Activated B cell treated with CpG ODN at 0.5 μM for 24 hours (primary cell): ENCODE results near the gene FSHR. TPM values are rescaled to one million over a fixed set of nuclear protein-coding genes. Genes with fewer than 3 reads are reported as not detected.

Experiments used
- ATAC-seq: fragments of 200-7000 bp; cut with Tn5 transposase; one replicate; pipeline ENCODE4 v1.10.0; 2021; ENCODE audit warnings: low read depth, mild to moderate bottlenecking, moderate library complexity
- CTCF ChIA-PET: fragments of 350-600 bp; sonication (Branson Sonifier 250); formaldehyde crosslinking; loops from one replicate; lab custom pipeline; 2021; ENCODE audit warnings: antibody characterized with exemption; lab: Charles Lee
- POLR2A ChIA-PET: fragments of 350-600 bp; sonication (Branson Sonifier 250); formaldehyde crosslinking; loops from one replicate; lab custom pipeline; 2021; ENCODE audit warnings: antibody characterized with exemption; lab: Charles Lee
- DNase-seq: peaks from one replicate; pipeline ENCODE4 v3.0.0; 2022
- H3K27ac Mint-ChIP-seq: one replicate; pipeline ENCODE4 v1.8.0; 2020; ENCODE audit warnings: mixed read lengths
- H3K27me3 Mint-ChIP-seq: one replicate; pipeline ENCODE4 v1.8.0; 2021; ENCODE audit warnings: mixed read lengths
- H3K36me3 Mint-ChIP-seq: one replicate; pipeline ENCODE4 v1.8.0; 2021; ENCODE audit warnings: low read depth, mixed read lengths
- H3K4me1 Mint-ChIP-seq: one replicate; pipeline ENCODE4 v1.8.0; 2021; ENCODE audit warnings: mixed read lengths
- H3K4me3 Mint-ChIP-seq: one replicate; pipeline ENCODE4 v1.8.0; 2020; ENCODE audit warnings: mild to moderate bottlenecking, mixed read lengths
- H3K9me3 Mint-ChIP-seq: one replicate; pipeline ENCODE4 v1.8.0; 2020; ENCODE audit warnings: mixed read lengths
- intact Hi-C: fragments of 100-400 bp; cut with micrococcal nuclease; formaldehyde crosslinking; loops from one replicate; pipeline ENCODE4 v1.15.1; 2024
- total RNA-seq: library from RNA; stranded (reverse); gene quantifications from 2 replicates; pipeline ENCODE4 v1.2.3, GENCODE V29; 2022
- TF ChIP-seq, protein P1 (sequence below): fragments of 200-600 bp; IDR thresholded peaks from one replicate; pipeline ENCODE4 v1.8.0; 2022; ENCODE audit warnings: antibody characterized with exemption, mild to moderate bottlenecking

FSHR gene
- total RNA-seq, 1 donor from 2014 or later, result not detected

GRCh38 chr2:49110571-49110970 lies 43.7 kb downstream of the FSHR start:
- no peak overlapping the region for H3K27ac Mint-ChIP-seq
- CTCF ChIA-PET, result no interaction called here
- TF ChIP-seq, protein P1, sequence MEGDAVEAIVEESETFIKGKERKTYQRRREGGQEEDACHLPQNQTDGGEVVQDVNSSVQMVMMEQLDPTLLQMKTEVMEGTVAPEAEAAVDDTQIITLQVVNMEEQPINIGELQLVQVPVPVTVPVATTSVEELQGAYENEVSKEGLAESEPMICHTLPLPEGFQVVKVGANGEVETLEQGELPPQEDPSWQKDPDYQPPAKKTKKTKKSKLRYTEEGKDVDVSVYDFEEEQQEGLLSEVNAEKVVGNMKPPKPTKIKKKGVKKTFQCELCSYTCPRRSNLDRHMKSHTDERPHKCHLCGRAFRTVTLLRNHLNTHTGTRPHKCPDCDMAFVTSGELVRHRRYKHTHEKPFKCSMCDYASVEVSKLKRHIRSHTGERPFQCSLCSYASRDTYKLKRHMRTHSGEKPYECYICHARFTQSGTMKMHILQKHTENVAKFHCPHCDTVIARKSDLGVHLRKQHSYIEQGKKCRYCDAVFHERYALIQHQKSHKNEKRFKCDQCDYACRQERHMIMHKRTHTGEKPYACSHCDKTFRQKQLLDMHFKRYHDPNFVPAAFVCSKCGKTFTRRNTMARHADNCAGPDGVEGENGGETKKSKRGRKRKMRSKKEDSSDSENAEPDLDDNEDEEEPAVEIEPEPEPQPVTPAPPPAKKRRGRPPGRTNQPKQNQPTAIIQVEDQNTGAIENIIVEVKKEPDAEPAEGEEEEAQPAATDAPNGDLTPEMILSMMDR, result no peak

DNA sequence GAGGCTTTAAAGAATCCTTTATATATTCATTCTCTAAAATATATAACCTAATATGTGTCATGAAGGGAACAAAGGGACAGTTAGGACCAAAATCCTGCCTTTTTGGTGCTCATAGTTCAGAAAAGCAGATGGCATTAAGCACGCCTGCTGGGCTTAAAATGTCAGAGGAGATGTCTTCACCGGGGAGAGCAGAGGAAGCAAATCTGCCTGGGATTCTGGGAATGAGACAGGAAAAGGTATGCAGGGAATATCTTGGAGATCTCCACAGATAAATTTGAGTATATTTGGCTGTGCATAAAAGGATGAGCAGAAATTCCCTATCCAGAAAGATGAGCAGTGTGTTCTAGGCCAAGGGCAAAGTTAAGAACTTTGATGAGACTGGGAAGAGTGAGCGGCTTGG lies 45.5 kb downstream of the FSHR start:
- no peak for ATAC-seq
- no peak for DNase-seq
- TF ChIP-seq, protein P1, result no peak

More at GRCh38 chr2:49110571-49110970, 43.7 kb downstream of the FSHR start:
- Mint-ChIP-seq H3K4me3 (no peak overlapping the region), H3K27me3 (no peaks in the 10 kb centered on the region), H3K4me1 (no peaks in the 10 kb centered on the region), H3K36me3 (no peaks in the 10 kb centered on the region), H3K9me3 (no peaks in the 10 kb centered on the region)
- DNase-seq (no peak), ATAC-seq (no peak)
- POLR2A ChIA-PET, result no interaction called here
- intact Hi-C loops, result no loop called here

GRCh38 chr2:49108436-49108835 lies 45.9 kb downstream of the FSHR start:
- TF ChIP-seq, protein P1, result no peak
- ChIA-PET POLR2A (no interaction called here), CTCF (no interaction called here)
- no peaks in the 10 kb centered on the region for H3K9me3 Mint-ChIP-seq
- H3K27me3 Mint-ChIP-seq, result no peaks in the 10 kb centered on the region
- intact Hi-C loops, result no loop called here
- ATAC-seq (no peak), DNase-seq (no peak)
- no peaks in the 10 kb centered on the region for H3K4me1 Mint-ChIP-seq
- H3K4me3 Mint-ChIP-seq, result no peak overlapping the region
- no peaks in the 10 kb centered on the region for H3K36me3 Mint-ChIP-seq
- H3K27ac Mint-ChIP-seq, result no peak overlapping the region

More for the DNA sequence above, 45.5 kb downstream of the FSHR start:
- intact Hi-C loops, result no loop called here
- H3K4me1 Mint-ChIP-seq, result no peaks in the 10 kb centered on the region
- CTCF ChIA-PET, result no interaction called here
- H3K9me3 Mint-ChIP-seq, result no peaks in the 10 kb centered on the region
- H3K36me3 Mint-ChIP-seq, result no peaks in the 10 kb centered on the region
- H3K4me3 Mint-ChIP-seq, result no peak overlapping the region
- POLR2A ChIA-PET, result no interaction called here
- no peak overlapping the region for H3K27ac Mint-ChIP-seq
- no peaks in the 10 kb centered on the region for H3K27me3 Mint-ChIP-seq

DNA sequence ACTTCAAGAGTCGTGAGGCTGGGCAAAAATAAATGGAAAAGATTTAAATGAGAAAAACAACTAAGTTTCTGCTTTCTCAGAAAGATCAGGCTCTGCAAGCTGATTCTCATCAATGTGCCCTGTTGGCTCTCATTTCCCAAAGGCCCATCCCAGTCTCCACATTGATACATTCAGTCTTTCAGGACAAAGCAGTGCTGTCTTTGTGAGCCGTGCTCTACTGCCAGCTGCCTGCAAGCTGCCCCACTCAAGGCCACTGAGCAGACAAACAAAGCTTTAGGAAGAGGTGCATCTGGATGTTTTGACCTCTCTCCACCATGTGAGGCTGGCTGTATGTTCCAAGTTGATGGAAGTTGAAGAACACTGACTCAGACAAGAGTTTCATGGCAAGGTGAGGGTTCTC lies 48.8 kb downstream of the FSHR start:
- intact Hi-C loops, result no loop called here
- DNase-seq (no peak), ATAC-seq (no peak)
- no peaks in the 10 kb centered on the region for H3K4me1 Mint-ChIP-seq
- CTCF ChIA-PET, result no interaction called here
- no peak overlapping the region for H3K4me3 Mint-ChIP-seq
- no peaks in the 10 kb centered on the region for H3K36me3 Mint-ChIP-seq
- H3K27ac Mint-ChIP-seq, result no peak overlapping the region
- no peaks in the 10 kb centered on the region for H3K9me3 Mint-ChIP-seq
- TF ChIP-seq, protein P1, result no peak
- no peaks in the 10 kb centered on the region for H3K27me3 Mint-ChIP-seq
- POLR2A ChIA-PET, result no interaction called here

DNA sequence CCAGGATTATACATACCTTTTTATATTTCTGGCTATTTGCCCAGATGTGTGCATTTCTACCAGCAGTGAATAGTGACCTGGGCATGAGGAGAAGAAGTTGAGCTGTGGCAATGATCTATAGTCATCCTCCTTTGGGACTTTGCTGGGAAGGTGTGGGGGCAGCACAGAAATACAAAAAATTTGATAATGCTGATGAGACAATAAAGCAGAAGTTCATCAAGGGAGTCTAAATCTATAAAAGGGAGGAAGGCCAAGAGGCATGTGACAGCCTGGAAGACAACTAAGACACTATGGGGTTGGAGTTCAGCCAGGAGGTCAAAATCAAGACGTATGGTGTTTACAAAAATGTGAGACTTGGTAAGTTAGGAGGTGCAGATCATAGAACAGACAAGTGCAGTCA lies 52.2 kb downstream of the FSHR start:
- ATAC-seq (no peak), DNase-seq (no peak)
- Mint-ChIP-seq H3K4me1 (no peaks in the 10 kb centered on the region), H3K9me3 (no peaks in the 10 kb centered on the region), H3K27ac (no peak overlapping the region), H3K27me3 (no peaks in the 10 kb centered on the region), H3K4me3 (no peak overlapping the region), H3K36me3 (no peaks in the 10 kb centered on the region)
- CTCF ChIA-PET, result no interaction called here
- intact Hi-C loops, result no loop called here
- TF ChIP-seq, protein P1, result no peak
- POLR2A ChIA-PET, result no interaction called here
